GM21717 (cell line): ENCODE results near the gene RYR3.

ENCODE experiments used
- ATAC-seq: cut with Tn5 transposase; IDR thresholded peaks from one replicate; pipeline ENCODE4 v1.9.1; 2021; ENCODE audit warnings: mild to moderate bottlenecking, moderate library complexity; ENCODE audit not compliant: unreplicated experiment

The RYR3 gene

DNA sequence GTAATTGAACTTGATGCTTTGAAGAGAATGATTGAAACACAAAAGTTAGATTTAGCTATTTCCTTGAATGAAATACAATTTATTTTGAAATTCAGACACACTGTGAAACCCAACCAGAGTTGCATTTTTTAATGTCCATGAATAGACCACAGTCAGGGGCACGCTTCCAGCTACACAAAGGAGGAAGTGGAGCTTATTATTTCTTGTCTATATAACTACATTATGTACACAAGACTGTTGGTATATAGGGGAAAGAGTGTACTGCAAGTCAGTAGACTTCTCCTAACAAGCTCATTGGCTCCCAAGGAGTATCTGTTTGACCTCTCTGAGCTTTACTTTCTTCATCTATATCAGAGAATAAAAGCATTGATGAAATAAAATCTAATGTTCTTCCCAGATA, 326.2 kb downstream of the RYR3 start:
- no peak for ATAC-seq

GRCh38 chr15:33638453-33638852, 327.7 kb downstream of the RYR3 start:
- no peak for ATAC-seq

- no peak for ATAC-seq
These were observed 328.3 kb downstream of the RYR3 start for GRCh38 chr15:33639051-33639450.

DNA sequence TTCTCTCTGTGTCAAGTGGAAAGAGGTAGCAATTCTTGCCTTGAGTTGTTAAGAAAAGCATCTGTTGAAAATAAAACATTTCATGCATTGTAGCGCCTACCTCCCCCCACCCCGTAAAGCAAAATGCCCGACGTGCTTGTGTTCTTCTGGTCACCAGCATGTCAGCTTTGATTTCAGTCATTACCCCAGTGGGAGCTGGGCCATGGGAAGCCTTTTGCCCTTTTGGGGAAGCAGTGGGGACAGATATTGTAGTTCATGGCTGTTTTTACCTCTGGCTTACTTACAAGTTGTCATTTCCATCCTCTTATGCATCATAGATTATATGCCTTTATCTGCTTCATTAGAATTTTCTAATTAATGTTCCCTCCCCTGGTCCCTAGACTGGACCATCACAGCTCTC, 328.7 kb downstream of the RYR3 start:
- no peak for ATAC-seq

GRCh38 chr15:33639978-33640377, 329.2 kb downstream of the RYR3 start:
- ATAC-seq = no peak

DNA sequence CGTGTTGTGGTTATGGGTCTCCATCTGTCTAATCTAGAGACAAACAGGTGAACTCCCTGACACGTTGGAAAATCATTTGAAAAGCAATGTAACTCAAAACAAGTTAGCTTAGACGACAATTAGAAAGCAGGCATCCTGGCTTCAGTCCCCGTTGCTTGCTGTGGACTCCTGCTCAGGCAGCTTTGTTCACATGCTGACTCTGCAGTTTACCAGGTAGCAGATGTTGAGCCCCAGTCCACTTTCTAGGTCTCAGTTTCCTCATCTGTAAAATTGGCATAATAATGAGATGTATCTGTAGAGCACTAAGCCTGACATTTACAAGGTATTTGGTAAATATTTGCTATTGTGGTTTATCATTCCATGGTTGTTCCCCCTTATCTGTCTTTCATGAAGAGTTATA, 330.3 kb downstream of the RYR3 start:
- no peak for ATAC-seq

GRCh38 chr15:33644304-33644703, 333.5 kb downstream of the RYR3 start:
- ATAC-seq = no peak

DNA sequence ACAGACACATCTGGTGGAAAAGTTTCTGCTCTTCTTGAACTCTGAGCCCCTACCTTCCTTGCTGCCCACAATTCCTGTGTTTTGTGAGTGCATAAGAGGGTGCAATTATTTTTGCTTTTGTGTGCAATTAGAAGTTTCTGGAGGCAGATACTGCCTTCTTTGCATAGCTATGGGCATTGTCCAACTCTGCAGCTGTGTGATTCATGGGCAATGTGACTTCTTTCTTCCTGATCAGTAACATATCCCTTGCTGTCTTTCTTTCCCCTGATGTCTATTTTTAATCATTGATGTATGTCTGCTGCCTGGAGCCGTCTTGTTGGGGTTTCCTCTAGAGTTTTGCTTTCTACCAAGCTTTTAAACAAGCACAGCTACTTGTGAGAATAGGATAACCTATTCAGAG, 336.0 kb downstream of the RYR3 start:
- ATAC-seq = no peak

DNA sequence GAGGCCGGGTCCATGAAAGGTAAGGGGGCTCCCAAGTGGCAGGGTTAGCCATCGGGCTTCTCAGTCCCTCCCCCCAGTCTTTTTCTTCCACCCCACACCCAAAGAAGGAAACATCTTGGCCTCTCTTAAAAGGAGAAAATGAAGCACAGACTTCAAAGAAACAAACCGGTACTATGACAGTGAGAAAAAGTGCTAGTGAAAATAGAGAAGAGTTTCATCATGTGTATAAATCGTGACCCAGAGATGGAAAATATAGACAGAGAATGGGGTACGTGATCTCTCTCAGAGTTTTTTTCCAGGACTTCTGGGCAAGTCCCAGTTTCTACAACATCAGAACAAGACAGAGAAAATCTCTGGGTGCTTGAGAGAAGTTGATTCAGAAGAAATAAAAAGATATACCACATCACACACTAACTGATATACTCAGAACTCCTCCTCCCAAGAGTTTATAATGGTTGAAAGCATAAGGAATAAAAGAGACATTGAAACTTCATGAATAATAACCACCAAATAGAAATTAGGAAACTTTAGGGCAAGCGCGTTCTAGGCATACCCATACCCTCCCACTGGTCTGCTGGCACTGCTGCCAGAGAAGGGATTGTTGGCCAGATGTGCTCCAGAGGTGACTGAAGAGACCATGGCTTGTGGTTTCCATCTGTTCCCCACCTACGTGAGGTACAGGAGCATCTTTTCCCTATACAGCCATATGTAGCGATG, 338.6 kb downstream of the RYR3 start:
- no peak for ATAC-seq

GRCh38 chr15:33654860-33655259, 344.1 kb downstream of the RYR3 start:
- ATAC-seq = no peak

DNA sequence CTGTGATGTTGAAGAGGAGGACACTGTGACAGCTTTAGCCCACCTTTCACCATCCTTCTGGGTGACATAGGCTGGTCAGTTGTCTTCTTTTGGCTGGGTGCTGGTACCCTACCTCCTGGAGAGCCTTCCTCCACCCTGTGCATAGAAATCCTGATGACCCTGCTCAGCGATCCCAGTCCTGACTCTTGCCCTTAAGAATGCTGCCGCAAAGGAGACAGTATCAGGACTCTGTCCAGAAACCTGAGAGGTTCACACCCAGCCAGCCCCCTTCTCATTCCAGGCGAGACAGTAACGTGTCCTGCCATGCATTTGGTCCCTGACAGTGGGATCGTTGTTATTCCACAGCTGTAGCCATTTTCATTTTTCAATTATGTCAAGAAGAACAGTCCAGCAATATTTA, 344.7 kb downstream of the RYR3 start:
- ATAC-seq = no peak

DNA sequence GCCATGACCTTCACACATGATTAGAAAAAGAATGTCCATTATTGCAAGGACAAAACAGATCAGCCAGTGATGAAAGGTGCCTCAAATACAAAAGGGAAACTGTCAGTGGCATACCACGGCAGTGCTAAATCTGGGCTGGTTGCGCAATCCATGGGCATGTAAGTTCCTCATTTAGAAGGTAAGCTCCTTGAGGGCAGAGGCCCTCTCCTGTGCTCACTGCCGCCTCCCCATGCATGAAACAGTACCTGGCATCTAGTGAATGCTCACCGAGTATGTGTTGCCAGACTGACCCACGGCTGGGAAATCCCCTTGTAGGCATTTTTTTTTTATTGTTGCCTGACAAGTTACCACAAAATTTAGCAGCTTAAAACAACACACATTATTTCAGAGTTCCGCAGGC, 345.4 kb downstream of the RYR3 start:
- ATAC-seq = no peak

DNA sequence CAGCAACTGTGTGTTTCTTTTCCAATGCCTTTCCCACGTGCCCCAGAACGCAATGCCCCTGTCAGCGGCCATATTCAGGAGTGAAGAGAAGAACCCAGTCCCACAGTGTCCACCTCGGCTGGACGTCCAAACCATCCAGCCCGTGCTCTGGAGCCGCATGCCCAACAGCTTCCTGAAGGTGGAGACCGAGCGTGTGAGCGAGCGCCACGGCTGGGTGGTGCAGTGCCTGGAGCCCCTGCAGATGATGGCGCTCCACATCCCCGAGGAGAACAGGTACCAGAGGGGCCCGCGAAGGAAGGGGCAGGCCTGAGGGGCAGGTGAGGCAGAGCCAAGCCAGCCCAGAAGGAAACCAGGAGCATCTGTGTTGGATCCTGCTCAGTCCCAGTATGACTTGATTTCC, 349.4 kb downstream of the RYR3 start:
- no peak for ATAC-seq

- no peak for ATAC-seq
These were observed 351.2 kb downstream of the RYR3 start for GRCh38 chr15:33662014-33662413.

GRCh38 chr15:33664947-33665346, 354.2 kb downstream of the RYR3 start:
- no peak for ATAC-seq

DNA sequence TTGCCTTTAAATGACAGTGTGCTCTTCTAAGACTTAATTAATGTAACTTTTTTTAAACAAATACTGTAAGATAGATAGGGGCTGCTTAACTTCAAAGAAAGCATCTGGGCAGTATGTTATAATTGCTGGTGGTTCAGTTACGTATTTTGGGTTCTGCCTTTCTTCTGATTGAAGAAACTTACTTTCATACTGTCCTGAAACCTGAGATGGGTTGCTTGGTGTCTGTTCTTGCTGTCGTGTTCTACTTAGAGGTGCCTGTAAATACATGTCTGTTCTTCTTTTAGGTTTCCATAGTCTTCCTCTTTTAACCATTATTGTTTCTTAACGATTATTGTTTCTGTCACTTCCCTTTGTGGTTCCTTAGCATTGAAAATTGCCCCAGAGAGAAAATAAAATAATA, 359.8 kb downstream of the RYR3 start:
- no peak for ATAC-seq

DNA sequence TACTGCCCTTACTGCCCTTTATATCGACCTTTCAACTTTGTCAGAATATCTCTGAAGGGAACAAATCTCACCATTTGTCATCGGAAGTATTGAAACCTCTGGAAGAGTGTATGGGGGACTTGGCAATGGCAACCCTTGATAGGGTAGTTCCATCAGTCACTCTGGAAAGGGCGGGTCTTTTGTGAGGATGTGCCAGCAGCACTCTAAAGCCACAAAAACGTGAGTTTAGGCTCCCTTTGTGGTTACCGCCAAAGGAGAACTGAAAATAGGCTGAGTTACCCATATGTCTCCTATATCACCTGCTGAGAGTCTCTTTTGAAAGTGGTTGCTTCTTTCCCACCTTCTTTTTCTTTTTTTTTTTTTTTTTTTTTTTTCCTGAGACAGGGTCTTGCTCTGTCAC, 360.7 kb downstream of the RYR3 start:
- peak; percentile 87 for ATAC-seq

DNA sequence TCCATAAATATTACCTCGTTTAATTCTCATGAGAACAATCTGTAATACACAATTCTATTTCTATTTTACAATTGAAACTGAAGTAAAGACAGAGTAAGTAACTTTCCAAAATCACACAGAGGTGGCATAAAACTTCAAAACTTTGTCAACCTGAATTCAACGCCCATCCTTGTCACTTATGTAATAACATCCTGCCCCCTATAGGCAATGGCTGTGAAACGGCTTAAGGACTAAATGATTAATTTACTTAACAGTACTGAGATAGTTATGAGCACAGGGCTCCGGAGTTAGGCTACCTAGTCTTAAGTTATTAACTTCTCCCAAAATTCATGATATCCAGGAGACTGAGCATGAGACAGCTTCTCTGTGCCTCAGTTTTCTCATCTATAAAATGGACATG, 364.5 kb downstream of the RYR3 start:
- no peak for ATAC-seq

GRCh38 chr15:33677238-33677830, 366.6 kb downstream of the RYR3 start:
- no peak for ATAC-seq

DNA sequence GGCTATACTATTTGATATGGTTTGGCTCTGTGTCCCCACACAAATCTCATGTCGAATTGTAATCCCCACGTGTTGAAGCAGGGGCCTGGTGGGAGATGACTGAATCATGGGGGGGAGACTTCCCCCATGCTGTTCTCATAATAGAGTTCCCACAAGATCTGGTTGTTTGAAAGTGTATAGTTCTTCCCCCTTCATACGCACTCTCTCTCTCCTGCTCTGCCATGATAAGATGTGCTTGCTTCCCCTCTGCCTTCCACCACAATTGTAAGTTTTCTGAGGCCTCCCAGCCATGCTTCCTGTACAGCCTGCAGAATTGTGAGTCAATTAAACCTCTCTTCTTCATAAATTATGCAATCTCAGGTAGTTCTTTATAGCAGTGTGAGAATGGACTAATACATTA, 367.4 kb downstream of the RYR3 start:
- no peak for ATAC-seq

- no peak for ATAC-seq
These were observed 367.8 kb downstream of the RYR3 start for GRCh38 chr15:33678602-33679001.

DNA sequence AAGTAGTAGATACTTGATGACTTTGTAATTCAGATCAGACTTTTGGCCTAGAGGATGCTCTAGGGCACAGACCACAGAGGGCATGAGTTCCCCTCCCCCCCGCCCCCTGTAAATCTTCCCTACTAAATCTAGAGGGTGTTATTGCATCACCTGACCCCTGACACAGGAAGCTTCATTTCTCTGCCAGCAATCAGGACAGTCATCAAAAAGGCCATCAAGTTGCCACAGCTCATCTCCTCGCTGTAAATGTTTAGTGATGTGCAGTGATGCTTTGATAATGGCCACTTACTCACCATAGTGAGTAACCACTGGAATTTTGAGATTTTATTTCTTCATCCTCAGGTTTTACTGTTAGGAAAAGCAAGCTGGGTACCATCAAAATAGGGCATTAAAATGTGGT, 368.3 kb downstream of the RYR3 start:
- ATAC-seq = no peak

- no peak for ATAC-seq
These were observed 369.6 kb downstream of the RYR3 start for GRCh38 chr15:33680336-33680735.
